ENCODE data around the gene SEC23B.

The SEC23B gene

GRCh38 chr20:18588574-18588933 lies 80.8 kb downstream of the SEC23B start:
- no peak for DNase-seq

GRCh38 chr20:18589941-18590674 lies 82.4 kb downstream of the SEC23B start:
- no peak for DNase-seq

GRCh38 chr20:18596270-18596669 lies 88.5 kb downstream of the SEC23B start:
- DNase-seq: no peak

GRCh38 chr20:18609741-18610140 lies 102.0 kb downstream of the SEC23B start:
- DNase-seq: no peak

Data from suppressor macrophage treated with lipopolysaccharide for 1 hour (primary cell).